Colonic mucosa (tissue), 4 donors: ENCODE measurements around the gene MTCL1. TPM values are rescaled to one million over a fixed set of nuclear protein-coding genes. Genes with fewer than 3 reads are reported as not detected.

ENCODE experiments used
- DNase-seq: peaks from one replicate; pipeline ENCODE4 v3.0.0-alpha.2; 2020
- H3K27ac ChIP-seq: fragments of 200-600 bp; one replicate; pipeline ENCODE4 v1.8.0; 2021
- H3K27me3 ChIP-seq: fragments of 200-600 bp; one replicate; pipeline ENCODE4 v1.8.0; 2021
- H3K36me3 ChIP-seq: fragments of 200-600 bp; one replicate; pipeline ENCODE4 v1.8.0; 2021
- H3K4me1 ChIP-seq: fragments of 200-600 bp; one replicate; pipeline ENCODE4 v1.8.0; 2021; ENCODE audit warnings: mild to moderate bottlenecking
- H3K4me3 ChIP-seq: fragments of 200-600 bp; one replicate; pipeline ENCODE4 v1.8.0; 2021
- H3K9ac ChIP-seq, 2 donors: one replicate each; pipeline ENCODE4 v1.7.0; 2013; ENCODE audit warnings: control low read depth in 2 of 2, low read depth in 2 of 2, low read length in 2 of 2
- H3K9me3 ChIP-seq: fragments of 200-600 bp; one replicate; pipeline ENCODE4 v1.8.0; 2021
- intact Hi-C: fragments of 100-400 bp; cut with DNase I; formaldehyde crosslinking; loops from one replicate; pipeline ENCODE4 v1.14.1; 2022
- total RNA-seq, 2 donors: library from RNA; stranded (reverse); fragmentation: NEBNext Ultra II Directional in 1 of 2; extraction: Animal tissue kit (Norgen Biotek cat#: 25700) in 1 of 2; gene quantifications; one replicate each; pipeline ENCODE4 v1.2.1, GENCODE V29; 2021
- TF ChIP-seq, protein P1 (sequence below): fragments of 200-600 bp; IDR thresholded peaks from one replicate; pipeline ENCODE4 v1.8.0; 2022; ENCODE audit warnings: antibody characterized with exemption, mild to moderate bottlenecking
- donor health status: healthy.
- donor health status: DM: no; HTN: no; CAD: no.
- donor health status: DM: no; HTN: no; CAD: no.

MTCL1 gene
- total RNA-seq, 2 donors from 2014 or later, result 2.3 to 20.8 TPM

DNA sequence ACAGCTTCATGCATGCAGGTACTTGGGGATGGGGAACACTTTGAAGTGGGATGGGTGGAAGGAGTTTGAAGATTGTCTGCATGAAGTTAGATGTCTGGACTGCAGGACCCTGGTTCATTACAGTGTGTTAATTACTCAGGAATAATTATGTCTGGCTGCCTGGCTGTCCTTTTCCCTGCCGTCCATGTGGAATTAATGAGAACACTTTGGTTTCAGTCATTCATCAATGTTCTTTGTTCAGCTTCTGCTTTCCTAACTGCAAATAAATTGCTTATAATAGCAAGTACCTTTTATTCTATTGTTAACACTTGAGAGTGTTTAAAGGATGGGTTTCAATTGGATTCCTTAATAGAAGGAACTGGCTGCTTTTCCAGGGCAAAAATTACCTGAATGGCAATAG lies 35.8 kb downstream of the MTCL1 start:
- H3K27me3 ChIP-seq, result no peaks in the 10 kb centered on the region
- H3K27ac ChIP-seq, result no peak overlapping the region
- H3K9me3 ChIP-seq, result no peaks in the 10 kb centered on the region
- TF ChIP-seq, protein P1, sequence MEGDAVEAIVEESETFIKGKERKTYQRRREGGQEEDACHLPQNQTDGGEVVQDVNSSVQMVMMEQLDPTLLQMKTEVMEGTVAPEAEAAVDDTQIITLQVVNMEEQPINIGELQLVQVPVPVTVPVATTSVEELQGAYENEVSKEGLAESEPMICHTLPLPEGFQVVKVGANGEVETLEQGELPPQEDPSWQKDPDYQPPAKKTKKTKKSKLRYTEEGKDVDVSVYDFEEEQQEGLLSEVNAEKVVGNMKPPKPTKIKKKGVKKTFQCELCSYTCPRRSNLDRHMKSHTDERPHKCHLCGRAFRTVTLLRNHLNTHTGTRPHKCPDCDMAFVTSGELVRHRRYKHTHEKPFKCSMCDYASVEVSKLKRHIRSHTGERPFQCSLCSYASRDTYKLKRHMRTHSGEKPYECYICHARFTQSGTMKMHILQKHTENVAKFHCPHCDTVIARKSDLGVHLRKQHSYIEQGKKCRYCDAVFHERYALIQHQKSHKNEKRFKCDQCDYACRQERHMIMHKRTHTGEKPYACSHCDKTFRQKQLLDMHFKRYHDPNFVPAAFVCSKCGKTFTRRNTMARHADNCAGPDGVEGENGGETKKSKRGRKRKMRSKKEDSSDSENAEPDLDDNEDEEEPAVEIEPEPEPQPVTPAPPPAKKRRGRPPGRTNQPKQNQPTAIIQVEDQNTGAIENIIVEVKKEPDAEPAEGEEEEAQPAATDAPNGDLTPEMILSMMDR, result no peak
- no peak for DNase-seq
- H3K4me1 ChIP-seq, result no peaks in the 10 kb centered on the region
- H3K9ac ChIP-seq, result no peak overlapping the region
- no peaks in the 10 kb centered on the region for H3K36me3 ChIP-seq
- no peak overlapping the region for H3K4me3 ChIP-seq
- intact Hi-C loops, result no loop called here

DNA sequence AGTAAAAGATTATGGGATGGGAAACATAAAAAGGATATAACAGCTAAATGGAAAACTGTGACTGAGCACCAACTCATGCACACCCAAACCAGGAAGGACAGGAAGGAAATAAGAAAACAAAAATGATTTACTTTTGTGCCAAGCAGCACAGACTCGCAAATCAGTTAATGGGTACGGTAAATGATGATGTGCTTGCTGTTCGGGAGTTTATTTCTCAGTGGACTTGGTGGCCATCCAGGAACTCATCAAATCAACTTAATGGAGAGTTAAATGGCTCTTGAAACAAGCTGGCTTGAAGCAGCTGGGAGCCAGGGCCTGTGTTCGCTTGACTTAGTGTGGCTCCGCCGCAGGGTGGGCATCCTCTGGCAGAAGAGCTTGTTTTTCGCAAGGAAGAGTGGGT lies 36.2 kb downstream of the MTCL1 start:
- no peak overlapping the region for H3K9ac ChIP-seq
- TF ChIP-seq, protein P1, result no peak
- no peaks in the 10 kb centered on the region for H3K4me1 ChIP-seq

DNA sequence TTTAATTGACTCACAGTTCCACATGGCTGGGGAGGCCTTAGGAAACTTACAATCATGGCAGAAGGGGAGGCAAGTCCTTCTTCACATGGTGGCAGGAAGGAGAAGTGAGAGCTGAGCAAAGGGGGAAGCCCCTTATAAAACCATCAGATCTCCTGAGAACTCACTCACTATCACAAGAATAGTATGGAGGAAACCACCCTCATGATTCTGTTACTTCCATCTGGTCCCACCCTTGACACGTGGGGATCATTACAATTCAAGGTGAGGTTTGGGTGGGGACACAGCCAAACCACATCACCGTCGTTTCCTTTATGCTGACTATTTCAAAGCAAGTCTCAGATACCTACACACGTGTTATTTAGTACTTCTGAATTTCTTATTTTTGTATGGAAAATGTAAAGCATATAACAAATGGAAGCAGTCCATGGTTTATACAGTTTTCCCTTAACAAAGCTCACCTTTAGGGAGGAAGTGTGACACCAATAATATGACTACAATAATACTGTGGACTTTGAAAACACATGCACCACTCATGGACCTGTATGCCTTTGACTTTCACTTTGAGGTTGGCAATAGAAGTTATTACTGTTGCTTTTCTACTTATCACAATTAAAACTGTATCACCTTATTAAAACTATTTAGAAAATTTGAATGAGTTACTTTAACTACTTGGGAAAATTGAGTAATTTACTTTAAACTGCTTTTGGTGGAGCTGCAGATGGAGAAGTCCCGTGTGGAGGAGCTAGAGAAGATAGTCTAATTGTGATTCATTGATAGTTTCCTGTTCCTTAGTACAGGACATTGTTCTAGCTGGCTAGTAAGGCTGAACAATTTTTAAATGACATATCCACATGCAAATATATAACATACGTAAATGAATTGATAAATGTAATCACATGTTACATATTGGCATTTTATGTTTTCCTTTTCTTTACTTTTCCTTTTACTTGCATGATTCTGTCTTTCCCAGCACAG lies 37.3 kb downstream of the MTCL1 start:
- Histone ChIP-seq H3K36me3 (no peaks in the 10 kb centered on the region), H3K9ac (no peak overlapping the region), H3K9me3 (no peaks in the 10 kb centered on the region), H3K4me3 (no peak overlapping the region), H3K27me3 (no peaks in the 10 kb centered on the region), H3K27ac (no peak overlapping the region), H3K4me1 (no peaks in the 10 kb centered on the region)
- TF ChIP-seq, protein P1, result no peak
- intact Hi-C loops, result no loop called here
- DNase-seq, result no peak

More for the DNA sequence above, 36.2 kb downstream of the MTCL1 start:
- no peaks in the 10 kb centered on the region for H3K36me3 ChIP-seq
- H3K4me3 ChIP-seq, result no peak overlapping the region
- no peak for DNase-seq
- no peaks in the 10 kb centered on the region for H3K27me3 ChIP-seq
- intact Hi-C loops, result no loop called here
- H3K9me3 ChIP-seq, result no peaks in the 10 kb centered on the region
- no peak overlapping the region for H3K27ac ChIP-seq

DNA sequence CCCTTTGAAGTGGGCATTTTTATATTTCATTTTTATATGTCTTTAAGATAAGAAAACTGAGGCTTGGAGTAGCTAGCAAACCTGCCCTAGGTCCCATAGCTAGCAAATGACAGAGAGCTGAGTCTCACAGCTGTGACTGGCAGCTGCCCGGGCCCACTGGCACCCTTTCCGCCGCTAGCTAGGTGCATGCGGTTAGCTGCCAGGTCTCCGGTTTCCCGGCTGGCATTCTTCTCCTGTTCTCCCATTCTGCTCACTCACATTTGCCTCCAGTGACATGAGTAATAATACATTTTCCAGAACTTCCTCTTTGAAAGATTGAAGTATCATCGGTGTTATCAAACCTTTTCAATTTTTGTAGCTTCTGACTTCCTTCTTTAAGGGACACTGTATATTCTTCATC lies 38.7 kb downstream of the MTCL1 start:
- no peaks in the 10 kb centered on the region for H3K9me3 ChIP-seq
- no peaks in the 10 kb centered on the region for H3K36me3 ChIP-seq
- H3K4me1 ChIP-seq, result no peaks in the 10 kb centered on the region
- intact Hi-C loops, result no loop called here
- no peak overlapping the region for H3K4me3 ChIP-seq
- H3K27ac ChIP-seq, result no peak overlapping the region
- H3K9ac ChIP-seq, result no peak overlapping the region
- DNase-seq, result no peak
- TF ChIP-seq, protein P1, result no peak
- no peaks in the 10 kb centered on the region for H3K27me3 ChIP-seq

DNA sequence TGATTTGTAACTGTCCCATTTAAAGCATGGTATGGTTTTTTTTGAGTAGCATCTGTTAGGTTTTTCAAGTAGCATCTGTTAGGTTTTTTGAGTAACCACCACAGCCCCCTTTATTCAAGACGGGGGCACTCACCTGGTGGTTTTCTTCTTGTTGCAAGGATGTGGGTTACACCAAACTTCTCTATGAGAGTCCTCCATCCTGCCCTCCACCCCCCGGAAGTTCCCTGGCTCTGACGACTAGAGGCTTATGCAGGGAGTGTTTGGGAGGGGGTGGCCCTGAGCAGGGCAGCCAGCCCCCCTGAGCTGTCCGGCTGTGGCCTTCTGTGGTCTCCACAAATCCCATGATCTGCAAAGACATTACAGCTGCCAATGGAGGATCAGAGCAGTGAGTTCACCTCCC lies 39.3 kb downstream of the MTCL1 start:
- no peaks in the 10 kb centered on the region for H3K4me1 ChIP-seq
- no peaks in the 10 kb centered on the region for H3K36me3 ChIP-seq
- intact Hi-C loops, result no loop called here
- no peak overlapping the region for H3K4me3 ChIP-seq
- no peaks in the 10 kb centered on the region for H3K27me3 ChIP-seq
- H3K9ac ChIP-seq, result no peak overlapping the region
- TF ChIP-seq, protein P1, result no peak
- DNase-seq, result no peak
- H3K27ac ChIP-seq, result no peak overlapping the region
- no peaks in the 10 kb centered on the region for H3K9me3 ChIP-seq
